GM08714 (cell line): ENCODE results near the gene PKD1L1.

ENCODE experiments used
- H3K4me3 ChIP-seq: fragments of 200-500 bp; sonication (Bioruptor generic); 2 replicates; pipeline ENCODE4 v1.5.1; 2014; ENCODE audit warnings: mild to moderate bottlenecking, low read length, inconsistent platforms
- ZNF274 ChIP-seq: IDR thresholded peaks from 2 replicates; pipeline ENCODE4 v1.6.1; 2012; ENCODE audit warnings: mild to moderate bottlenecking, low read depth, low read length

PKD1L1 gene

DNA sequence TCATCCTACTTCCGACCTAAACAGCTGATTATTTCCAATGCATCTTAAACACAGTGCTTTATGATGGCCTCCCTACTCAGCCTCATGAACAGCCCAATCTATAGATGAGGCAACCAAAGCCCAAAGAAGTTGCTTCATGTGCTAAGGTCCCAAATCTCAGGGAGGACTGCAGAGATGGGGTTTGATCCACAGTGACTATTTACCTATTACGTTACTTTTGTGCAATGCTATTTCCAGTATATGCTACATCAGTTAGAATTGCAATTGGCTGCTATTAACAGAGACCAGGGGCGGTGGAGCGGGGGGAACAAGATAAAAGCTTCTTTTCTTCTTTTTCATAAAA, 213.3 kb downstream of the PKD1L1 start:
- H3K4me3 ChIP-seq, result no peak overlapping the region
- no peak for TF ChIP-seq ZNF274

DNA sequence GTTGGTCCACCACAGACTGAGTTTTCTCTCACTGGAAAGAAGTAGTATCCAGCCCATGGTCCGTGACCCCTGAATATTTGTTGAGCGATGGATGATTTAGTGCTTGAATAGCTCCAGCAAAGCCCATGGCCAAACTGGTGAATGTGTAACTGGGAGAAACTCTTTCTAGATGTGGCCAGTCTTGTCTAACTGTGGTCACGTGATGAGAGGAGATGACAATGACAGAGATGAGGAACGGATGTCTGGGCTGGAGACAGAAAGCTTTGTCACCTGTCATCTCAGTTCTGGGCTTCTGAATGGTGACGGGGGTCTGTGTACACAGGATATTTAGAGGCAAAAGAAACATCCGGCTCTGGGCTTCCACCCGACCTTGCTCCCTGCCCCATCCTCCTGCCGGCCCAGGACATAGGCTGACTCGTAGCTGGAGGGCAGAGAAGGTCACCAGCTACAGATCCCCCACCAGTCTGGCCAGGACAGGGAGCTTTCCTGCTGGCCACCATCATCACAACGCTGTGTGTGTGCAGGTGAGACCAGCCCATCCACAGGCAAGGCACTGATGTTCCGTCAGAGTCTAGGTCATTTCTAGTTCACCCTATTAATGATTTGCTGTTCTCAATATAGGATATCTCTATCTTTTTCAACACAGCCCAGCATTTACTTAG, 213.8 kb downstream of the PKD1L1 start:
- H3K4me3 ChIP-seq, result no peak overlapping the region
- TF ChIP-seq ZNF274, result no peak

DNA sequence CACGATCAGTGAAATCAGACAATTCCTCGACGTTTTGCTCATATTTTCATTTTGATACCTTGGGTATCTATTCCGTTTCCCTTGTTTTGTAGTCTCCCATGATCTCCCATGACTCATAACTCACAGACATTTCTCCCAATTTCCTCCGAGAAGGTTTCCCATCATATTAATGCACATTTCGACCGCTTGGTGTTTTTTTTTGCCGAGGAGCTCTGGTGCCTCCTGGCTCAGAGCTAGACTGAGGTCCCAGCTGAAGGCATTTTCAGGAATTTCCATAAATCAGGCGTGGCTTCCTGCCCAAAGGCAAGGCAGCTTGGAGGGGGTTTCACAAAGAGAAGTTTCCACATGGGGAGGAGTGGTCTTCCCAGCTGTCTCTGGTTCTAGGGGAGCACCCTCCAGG, 218.1 kb downstream of the PKD1L1 start:
- TF ChIP-seq ZNF274, result no peak
- H3K4me3 ChIP-seq, result no peak overlapping the region

DNA sequence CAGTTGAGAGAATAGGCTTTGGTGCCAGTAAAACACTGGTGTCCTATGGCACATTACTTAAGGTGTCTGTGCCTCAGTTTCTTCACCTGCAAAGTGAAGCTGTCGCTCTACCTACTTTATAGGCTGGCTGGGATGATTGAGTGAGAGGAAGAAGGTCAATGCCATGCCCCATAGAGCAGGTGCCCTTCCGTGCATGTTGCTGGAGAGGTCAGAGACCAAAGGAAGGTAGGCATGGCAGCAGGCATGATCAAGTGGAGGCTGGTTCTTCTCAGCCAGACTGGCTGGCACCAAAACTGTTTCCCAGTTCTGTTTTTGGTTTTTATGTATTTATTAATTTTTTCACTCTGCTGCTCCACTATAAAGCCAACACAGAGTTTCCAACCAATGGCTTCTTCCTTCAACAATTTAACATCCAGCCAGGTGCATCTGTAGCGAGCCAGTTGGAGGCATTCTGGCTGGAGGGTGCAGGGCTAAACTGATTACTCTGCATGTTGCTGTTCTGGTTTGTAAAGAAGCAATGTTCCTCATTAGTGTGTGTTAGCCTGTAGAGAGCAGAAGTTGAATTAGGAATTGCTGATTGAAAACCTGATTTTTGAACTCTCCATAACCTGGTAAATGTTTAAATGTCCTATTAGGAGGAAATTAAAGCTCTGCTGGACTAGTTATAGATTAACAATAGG, 222.1 kb downstream of the PKD1L1 start:
- TF ChIP-seq ZNF274, result no peak
- no peak overlapping the region for H3K4me3 ChIP-seq

DNA sequence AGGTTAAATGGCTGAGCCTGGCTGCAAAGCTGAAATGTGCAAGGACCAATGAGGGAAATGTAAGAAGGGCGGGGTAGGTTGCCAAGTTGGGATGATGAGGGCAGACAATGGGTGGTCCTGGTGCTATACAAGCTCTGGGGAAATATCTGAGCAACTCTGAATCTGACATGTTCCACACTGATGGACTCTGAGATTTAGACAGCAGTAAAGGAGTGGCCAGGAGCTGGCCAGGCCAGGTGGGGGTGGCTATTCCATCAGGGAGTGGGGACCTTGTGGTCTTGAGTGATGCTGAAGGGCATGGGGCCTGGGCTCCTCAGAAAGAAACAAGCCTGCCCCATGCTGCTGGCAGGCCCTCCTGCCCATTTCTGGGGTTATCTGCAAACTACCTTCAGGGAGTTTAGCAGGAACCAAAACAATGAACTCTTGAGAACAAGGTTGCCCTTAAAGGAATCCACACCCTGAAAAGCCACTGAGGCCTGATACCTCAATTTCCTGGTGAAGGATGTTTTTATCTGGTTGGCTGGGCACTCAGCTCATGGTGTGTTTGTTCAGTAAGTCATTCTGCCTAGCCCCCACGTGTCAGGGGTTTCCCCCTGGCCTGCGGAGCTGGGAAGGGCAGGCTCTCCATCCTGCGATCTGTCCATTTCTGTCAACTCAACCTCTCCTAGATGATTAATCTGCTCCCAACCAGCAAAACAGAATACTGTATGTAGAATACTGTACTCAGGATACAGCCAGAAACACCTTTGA, 223.1 kb downstream of the PKD1L1 start:
- no peak overlapping the region for H3K4me3 ChIP-seq
- no peak for TF ChIP-seq ZNF274
